HG03039 (cell line): ENCODE data around the gene MAP3K7CL.
"Not testable (repeated sequence)": the region's sequence is repeated elsewhere in the genome, so short reads cannot be mapped to it uniquely, and the experiment has no call there.

Experiments
- ATAC-seq: cut with Tn5 transposase; IDR thresholded peaks from one replicate; pipeline ENCODE4 v1.9.1; 2021; ENCODE audit warnings: mild to moderate bottlenecking, moderate library complexity; ENCODE audit not compliant: unreplicated experiment

MAP3K7CL gene

DNA sequence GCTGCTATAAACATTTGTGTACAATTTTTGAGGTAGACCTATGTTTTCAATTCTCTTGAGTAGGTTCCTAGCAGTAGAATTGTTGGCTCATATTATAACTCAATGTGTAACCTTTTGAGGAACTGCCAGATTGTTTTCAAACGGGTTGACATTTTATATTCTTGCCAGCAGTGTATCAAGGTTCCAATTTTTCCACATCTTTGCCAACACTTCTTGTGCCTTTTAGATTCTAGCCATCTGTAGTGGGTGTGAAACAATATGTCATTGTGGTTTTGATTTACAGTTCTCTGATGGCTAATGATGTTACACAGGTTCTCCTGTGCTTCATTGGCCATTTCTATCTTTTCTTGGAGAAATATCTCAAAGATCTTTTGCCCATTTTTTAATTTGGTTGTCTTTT lies 36.4 kb downstream of the MAP3K7CL start:
- no peak for ATAC-seq

DNA sequence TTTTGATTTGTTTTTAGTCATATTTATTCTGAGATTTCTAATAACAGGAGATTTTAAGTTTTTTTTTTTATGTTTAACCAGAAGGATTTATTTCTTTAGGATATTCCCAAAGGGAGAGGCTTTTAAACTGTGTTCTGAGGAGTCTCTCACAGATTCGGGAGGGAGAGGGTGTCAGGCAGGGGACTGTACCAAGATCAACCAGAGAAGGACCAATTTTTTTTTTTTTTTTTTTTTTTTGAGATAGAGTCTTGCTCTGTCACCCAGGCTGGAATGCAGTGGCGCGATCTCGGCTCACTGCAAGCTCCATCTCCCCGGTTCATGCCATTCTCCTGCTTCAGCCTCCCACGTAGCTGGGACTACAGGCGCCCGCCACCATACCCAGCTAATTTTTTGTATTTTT lies 37.0 kb downstream of the MAP3K7CL start:
- not testable (repeated sequence) for ATAC-seq

DNA sequence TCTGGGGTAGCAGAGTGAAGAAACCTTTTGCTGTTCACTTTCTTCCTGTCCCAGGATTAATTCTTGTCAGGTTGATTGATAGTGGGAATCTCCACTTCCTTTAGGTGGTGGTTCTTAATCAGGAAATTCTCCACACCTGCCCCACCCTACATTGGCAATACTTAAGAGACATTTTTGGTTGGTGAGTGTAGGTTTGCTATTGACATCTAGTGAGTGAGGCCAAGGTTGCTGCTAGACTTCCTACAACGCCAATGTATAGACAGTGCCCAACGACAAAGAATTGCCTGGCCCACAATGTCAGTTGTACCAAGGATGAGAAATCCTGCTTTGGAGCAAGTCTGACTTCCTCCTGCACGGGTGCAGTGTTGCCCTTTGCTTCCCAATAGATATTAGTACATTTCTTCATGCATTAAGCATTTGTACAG lies 38.5 kb downstream of the MAP3K7CL start:
- no peak for ATAC-seq

DNA sequence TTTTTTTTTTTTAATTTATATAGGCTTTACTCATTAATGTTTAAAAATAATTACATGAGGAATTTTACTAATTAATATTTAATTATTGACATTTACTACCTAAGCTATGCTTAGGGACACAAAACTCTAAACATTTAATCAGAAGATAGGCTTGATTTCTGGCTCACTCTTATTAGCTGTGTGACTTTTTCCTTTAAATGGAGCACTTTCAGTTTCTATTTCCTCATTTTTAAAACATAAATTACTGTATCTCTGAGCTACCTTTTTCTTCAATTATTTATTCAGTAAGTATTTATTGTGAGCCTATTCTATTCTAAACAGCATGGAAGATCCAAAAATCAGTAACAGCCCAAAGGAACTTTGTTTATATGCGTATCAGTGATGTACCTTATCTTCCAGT lies 40.5 kb downstream of the MAP3K7CL start:
- ATAC-seq, result no peak

DNA sequence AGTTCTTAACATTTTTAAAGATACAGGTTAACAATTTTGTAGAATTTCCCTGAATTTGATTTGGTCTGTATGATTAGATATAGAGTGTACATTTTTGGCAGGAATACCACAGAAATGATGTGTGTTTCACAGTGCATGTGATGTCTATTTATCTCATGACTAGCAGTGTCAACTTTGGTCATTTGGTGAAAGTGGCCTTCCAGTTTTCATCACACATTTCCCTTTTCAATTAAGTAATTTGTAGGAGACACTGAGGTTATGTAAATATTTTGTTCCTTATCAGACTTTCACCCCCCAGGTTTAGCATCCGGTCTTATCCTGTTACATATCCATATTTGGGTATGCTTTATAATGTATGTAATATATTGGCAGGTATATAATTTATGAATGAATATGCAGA lies 41.8 kb downstream of the MAP3K7CL start:
- no peak for ATAC-seq

DNA sequence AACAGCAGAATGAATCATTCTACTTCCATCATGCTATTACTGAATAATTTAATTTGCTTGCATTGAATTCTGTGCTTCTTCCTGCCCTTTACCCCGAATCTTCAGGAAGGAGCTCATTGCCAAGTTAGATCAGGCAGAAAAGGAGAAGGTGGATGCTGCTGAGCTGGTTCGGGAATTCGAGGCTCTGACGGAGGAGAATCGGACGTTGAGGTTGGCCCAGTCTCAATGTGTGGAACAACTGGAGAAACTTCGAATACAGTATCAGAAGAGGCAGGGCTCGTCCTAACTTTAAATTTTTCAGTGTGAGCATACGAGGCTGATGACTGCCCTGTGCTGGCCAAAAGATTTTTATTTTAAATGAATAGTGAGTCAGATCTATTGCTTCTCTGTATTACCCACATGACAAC lies 44.2 kb downstream of the MAP3K7CL start:
- ATAC-seq, result no peak

DNA sequence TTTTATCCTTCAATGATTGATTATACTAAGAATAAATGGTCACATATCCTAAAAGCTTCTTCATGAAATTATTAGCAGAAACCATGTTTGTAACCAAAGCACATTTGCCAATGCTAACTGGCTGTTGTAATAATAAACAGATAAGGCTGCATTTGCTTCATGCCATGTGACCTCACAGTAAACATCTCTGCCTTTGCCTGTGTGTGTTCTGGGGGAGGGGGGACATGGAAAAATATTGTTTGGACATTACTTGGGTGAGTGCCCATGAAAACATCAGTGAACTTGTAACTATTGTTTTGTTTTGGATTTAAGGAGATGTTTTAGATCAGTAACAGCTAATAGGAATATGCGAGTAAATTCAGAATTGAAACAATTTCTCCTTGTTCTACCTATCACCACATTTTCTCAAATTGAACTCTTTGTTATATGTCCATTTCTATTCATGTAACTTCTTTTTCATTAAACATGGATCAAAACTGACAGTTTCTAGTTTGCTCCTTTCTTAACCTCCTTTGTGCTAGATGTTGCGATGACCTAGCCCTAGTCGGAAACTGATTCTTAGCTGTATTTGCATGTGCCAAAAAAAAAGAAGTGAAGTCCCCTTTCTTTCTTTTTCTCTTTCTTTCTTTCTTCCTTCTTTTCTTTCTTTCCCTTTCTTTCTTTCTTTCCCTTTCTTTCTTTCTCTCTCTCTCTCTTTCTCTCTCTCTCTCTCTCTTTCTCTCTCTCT lies 45.1 kb downstream of the MAP3K7CL start:
- ATAC-seq, result no peak

DNA sequence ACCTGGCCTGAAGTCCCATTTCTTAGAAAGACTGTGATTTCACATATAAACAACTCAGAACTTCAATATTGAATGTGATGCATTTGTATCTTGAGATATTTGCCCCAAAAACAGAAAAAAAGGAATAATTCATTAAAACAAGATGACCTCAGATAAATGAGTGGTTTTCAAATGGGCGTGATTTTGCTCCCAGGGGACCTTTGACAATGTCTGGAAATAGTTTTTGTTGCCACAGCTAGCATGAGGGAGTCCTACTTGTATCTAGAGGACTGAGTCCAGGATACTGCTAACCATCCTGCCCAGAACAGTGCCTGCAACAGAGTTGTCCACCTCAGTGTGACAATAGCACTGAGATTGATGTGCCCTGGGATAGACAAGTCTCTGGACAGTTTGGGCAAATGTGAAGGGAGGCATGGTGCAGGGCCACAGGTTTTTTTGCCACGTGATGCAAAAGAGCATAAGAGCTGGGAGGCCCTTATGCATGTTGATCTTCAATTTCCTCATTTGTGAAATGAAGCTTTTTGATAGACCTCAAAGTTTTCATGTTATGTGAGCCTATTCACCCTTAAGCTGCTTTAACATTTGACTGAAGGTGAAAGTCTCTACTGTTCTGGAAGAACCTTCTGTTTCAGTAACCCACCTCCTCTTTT lies 46.2 kb downstream of the MAP3K7CL start:
- ATAC-seq, result no peak

DNA sequence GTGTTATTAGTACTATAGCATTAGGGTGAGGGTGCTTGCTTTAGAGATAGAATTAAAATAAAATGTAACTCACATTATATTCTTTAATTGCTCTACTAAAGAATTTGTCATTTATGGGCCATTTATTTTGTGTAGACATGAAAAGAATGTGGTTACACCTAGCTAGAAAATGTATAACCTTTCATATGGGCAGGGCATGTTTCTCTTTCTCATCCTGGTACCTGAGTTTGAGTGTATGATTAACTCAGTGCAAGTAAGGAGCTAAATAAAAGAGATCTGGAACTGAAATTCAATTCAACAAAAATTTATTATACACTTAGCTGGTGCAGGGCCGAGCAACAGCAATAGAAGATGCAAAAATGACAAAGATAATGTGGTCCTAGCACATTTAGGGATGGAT lies 47.4 kb downstream of the MAP3K7CL start:
- ATAC-seq, result no peak

DNA sequence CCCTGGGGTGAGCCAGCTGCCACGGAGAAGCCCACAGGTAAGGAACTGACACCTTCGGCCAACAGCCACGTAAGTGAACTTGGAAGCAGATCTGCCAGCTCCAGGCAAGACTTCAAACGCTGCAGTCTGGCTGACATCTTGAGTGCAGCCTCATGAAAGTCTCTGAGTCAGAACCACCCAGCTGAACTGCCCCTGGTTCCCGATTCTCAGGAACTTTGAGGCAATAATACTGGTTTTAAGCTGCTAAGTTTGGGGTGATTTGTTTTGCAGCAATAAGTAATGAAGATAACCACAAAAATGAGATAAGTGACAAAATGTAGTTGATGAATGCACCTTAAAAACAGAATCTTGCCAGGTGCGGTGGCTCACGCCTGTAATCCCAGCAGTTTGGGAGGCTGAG lies 48.5 kb downstream of the MAP3K7CL start:
- ATAC-seq, result no peak

DNA sequence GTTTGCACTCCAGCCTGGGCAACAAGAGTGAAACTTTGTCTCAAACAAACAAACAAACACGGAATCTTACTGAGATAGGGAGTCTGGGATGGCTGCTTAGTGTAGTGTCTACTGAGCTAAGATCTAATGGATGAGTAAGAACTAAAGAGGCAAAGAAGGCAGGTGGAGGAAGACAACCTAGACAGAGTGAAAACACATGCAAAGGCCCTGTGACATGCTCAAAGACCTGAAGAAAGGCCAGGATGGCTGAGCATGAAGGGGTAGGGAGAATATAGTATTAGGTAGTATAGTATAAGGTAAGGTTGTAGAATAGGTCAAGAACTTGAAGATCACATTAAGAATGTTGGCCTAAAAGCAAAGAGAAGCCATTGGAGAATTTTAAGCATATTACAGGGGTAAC lies 49.1 kb downstream of the MAP3K7CL start:
- no peak for ATAC-seq

DNA sequence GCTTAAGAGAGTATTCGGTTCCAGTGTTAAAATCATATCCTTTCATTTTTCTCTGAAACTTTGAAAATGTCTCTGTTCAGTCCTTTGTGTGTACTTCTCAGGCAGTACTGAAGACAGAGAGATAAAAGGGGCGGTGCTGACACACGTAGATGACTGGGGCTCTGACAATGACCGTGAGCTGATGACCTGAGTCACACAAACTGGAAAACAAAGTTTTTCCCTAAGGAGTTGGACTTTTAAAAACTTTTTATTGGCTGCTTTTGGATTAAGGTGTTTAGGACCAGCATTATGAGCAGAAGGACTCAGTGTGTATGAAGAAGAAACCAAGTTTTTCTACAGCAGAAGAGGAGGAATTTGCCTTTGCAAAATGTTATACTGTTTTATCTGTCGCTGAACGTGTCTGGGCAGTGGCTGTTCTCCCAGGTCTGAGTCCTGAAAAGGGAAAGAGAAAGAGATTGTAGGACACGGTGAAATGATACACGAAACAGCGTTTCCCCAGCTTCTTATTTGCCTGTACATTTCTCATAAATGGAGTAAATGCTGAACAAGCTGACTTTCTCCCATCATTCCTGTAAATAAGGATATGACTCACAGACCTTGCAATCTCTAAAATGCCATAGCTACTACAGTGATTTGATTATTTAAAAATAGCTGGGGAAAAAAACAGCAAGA lies 51.5 kb downstream of the MAP3K7CL start:
- ATAC-seq, result no peak

DNA sequence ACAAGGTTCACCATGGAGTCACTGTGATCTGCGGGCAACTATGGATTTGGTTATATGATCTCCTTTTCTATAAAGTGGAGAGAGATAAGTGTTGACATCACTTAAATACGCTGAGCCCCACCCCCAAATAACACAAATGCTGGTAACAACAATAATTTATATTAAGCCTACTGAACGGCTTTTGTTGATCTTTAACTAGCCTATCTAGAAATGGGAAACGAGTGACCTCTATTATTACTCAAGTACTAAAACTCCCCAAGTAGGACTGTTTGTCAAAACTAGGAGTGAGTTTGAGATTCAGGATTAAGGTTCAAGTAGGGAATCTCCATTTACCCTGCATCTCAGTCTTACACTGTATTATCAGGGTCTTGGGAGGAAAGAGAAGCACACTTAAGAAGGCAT lies 52.2 kb downstream of the MAP3K7CL start:
- no peak for ATAC-seq

DNA sequence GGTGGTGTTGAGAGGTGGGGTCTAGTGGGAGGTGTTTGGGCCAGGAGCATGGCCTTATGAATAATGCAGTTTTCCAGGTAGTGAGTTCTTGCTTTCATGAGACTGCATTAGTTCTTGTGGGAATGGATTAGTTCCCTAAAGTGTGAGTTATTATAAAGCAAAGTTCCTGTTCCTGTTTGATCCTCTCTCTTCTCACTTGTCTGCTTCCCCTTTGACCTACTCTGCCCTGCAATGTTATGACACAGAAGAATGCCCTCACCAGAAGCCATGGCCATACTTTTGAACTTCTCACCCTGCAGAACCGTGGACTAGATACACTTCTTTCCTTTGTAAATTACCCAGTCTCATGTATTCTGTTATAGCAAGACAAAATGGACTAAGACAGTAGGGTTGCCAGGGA lies 53.6 kb downstream of the MAP3K7CL start:
- ATAC-seq, result no peak

DNA sequence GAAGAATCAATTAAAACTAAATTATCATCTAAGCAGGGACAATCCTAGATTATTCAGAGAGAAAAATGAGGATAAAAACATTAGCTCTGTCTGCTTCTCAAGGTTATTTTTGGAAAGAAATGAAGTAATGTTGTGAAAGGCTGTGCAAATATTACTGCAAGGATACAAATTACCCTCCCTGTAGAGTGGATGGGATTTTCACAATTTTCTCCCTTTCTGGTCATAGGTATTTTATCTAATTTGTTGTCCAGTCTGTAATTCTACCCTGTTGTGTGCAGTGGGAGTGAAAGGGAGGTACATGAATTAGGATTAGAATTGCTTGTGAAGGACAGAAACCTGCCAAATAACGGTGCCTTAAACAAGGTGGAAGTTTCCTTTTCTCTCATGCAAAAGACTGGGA lies 54.7 kb downstream of the MAP3K7CL start:
- no peak for ATAC-seq

DNA sequence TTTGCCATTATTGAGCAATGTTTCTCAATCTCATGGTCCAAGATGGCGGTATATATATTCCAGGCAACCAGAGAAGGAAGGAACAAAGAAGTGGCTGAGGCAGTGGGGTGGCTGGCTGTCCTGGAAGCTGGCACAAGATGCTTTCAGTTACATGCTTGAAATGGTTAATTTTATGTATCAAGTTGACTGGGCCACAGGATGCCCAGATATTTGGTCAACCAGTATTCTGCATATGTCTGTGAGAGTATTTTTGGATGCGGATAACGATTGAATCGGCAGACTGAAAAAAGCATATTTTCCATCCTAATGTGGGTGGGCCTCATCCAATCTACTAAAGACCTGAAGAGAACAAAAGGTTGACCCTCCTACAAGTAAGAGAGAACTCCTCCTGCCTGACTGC lies 55.2 kb downstream of the MAP3K7CL start:
- ATAC-seq, result no peak

DNA sequence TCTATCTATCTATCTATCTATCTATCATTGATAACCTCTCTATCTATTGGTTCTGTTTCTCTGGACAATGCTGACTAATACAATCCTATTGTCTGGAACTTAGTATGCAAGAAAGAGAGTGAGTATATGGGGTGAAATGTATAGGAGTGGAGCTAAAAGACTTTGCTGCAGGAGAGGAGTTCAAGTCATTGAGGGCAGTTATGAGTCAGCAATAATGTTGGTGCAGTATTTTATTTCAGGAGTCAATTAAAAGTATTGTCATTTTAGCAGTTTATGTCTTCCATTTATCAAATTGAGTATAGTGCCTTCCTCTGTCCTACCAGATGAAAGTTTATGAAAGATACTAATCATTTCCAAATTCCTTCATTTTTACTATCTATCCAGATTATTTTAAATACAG lies 55.8 kb downstream of the MAP3K7CL start:
- ATAC-seq, result no peak

DNA sequence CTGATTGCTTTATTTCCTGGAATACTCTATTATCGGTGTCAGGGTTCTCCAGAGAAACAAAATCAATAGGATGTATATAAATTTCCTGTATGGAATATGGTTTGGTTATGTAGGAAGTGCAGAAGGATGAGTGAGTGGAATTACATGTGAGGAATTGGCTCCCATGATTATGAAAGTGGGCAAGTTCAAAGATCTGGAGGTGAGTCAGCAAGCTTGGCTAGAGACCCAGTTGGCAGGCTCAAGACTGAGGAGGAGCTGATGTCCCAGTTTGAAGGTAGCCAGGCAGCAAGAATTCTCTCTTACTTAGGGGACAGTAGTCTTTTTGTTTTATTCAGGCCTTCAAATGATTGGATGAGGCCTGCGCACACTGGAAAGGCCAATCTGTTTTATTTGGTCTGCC lies 57.5 kb downstream of the MAP3K7CL start:
- ATAC-seq, result no peak

DNA sequence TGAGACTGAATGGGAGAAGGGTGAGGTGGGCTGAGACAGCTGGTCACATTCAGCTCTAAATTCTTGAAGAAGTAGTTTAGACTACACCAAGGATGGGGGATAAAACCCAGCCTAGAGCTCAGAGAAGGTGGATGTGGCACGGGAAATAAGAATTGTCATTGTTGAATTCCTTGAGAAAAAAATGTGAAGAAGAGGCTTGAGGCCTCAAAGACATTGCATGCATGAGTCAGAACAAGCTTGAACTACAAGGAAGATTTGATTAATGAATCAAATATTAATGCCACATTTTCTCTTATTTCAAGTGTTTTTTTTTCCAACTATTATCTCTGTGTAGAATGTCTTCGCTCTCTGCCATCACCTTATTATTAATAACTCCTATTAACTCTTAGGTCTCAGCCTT lies 58.9 kb downstream of the MAP3K7CL start:
- no peak for ATAC-seq

DNA sequence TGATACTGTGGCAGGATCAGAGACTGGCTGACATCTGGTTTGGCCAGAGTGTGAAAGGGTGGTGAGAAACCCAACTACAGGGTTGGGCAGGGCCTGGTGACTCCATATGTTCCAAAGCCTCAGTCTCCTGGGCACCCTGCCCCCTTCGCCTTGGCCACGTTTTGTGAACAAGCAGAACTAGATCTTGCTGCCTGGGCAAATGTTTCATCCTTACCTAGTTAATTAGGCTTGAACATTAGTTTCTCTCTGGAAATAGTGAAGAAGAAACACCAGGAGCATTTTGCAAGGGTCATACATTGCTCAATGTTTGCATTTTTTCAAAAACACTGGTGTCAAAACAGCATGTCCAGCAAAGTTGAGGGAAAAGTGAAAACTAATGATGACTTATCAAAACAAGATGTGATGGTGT lies 60.5 kb downstream of the MAP3K7CL start:
- no peak for ATAC-seq

DNA sequence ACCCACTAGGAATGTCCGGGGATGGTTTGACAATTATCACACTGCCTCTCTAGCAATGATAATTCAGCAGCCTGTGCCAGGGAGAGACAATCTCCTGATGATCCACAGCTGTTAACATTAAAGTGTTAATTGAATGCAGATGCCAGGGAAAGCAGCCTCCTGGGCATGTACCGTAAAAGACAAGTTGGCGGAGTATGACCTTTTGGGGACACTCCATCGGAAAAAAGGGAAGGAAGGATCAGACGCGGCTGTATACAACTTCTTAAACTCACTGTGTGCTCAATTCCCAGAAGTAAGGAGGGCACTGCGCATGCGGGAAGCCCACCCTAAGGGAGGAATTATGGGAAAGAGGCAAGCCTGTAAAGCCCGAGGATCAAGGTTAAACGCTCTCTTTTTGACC lies 62.6 kb downstream of the MAP3K7CL start:
- ATAC-seq, result no peak

DNA sequence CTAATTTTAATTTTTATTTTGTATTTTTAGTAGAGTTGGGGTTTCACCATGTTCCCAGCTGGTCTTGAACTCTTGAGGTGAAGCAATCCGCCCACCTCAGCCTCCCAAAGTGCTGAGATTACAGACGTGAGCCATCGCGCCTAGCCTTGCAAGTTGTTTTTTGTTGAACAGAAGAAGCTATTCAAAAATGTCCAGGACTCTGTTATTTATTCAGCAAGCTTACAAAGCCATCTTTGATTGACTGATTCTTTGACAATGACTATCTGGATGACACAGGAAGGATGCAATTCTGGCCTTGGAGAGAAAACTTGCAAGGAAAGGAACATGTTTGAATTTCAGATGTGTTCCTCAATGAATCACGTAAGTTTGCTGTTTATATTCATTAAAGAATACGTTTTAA lies 63.5 kb downstream of the MAP3K7CL start:
- ATAC-seq, result no peak
